Parathyroid adenoma (tissue), 2 donors: Measurements from ENCODE around the gene PRELID3B.
A peak's percentile ranks its signal among the peaks of the same experiment; 100 is the strongest.

ENCODE experiments used
- H2AFZ ChIP-seq: fragments of 300-600 bp; sonication (generic); one replicate; pipeline ENCODE4 v1.7.0; 2017; ENCODE audit warnings: antibody characterized with exemption, mild to moderate bottlenecking
- H3K27ac ChIP-seq: fragments of 300-600 bp; sonication (generic); one replicate; pipeline ENCODE4 v1.7.0; 2017
- H3K27me3 ChIP-seq: fragments of 300-600 bp; sonication (generic); one replicate; pipeline ENCODE4 v1.7.0; 2017; ENCODE audit warnings: low read length; ENCODE audit not compliant: control insufficient read depth, insufficient read depth
- H3K36me3 ChIP-seq: fragments of 300-600 bp; sonication (generic); one replicate; pipeline ENCODE4 v1.7.0; 2017; ENCODE audit warnings: low read length; ENCODE audit not compliant: control insufficient read depth, insufficient read depth
- H3K4me1 ChIP-seq: fragments of 300-600 bp; sonication (generic); one replicate; pipeline ENCODE4 v1.7.0; 2017; ENCODE audit warnings: control low read depth
- H3K4me2 ChIP-seq: fragments of 300-600 bp; sonication (generic); one replicate; pipeline ENCODE4 v1.7.0; 2017; ENCODE audit warnings: low read length
- H3K4me3 ChIP-seq: fragments of 300-600 bp; sonication (generic); one replicate; pipeline ENCODE4 v1.7.0; 2017; ENCODE audit warnings: low read depth, low read length
- H3K79me2 ChIP-seq: fragments of 300-600 bp; sonication (generic); one replicate; pipeline ENCODE4 v1.7.0; 2017; ENCODE audit warnings: control low read depth
- H3K9ac ChIP-seq: fragments of 300-600 bp; sonication (generic); one replicate; pipeline ENCODE4 v1.7.0; 2017; ENCODE audit warnings: mild to moderate bottlenecking
- H3K9me3 ChIP-seq: fragments of 300-600 bp; sonication (generic); one replicate; pipeline ENCODE4 v1.7.0; 2017; ENCODE audit warnings: low read length; ENCODE audit not compliant: control insufficient read depth
- TF ChIP-seq, protein P1 (sequence below): fragments of 300-600 bp; sonication (generic); IDR thresholded peaks from one replicate; pipeline ENCODE4 v1.7.0; 2017; ENCODE audit warnings: antibody characterized with exemption, mild to moderate bottlenecking
- donor health status: primary hyperparathyroidism.

The PRELID3B gene

DNA sequence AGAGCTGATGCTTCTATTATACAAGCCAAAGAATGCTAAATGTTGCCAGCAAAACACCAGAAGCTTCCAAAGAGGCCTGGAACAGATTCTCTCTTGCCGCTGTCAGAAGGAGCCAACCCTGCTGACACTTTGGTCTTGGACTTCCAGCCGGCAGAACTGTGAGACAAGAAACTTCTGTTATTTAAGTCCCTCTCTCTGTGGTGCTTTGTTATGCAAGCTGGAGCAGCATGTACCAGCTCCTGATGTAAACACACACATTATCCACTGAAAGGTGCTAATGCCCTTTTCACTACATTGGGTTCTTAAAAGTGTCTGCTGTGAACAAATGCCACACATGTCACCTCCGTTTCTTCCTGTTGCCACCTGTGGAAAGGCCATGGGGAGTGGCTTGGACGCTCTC lies 25.9 kb upstream of the PRELID3B start:
- Histone ChIP-seq H3K27me3 (no peaks in the 10 kb centered on the region), H3K4me2 (no peak overlapping the region), H2AFZ (no peak overlapping the region), H3K79me2 (no peaks in the 10 kb centered on the region), H3K36me3 (no peaks in the 10 kb centered on the region), H3K27ac (no peak overlapping the region), H3K4me1 (no peaks in the 10 kb centered on the region), H3K9ac (no peak overlapping the region), H3K9me3 (no peaks in the 10 kb centered on the region), H3K4me3 (no peak overlapping the region)
- TF ChIP-seq, protein P1, sequence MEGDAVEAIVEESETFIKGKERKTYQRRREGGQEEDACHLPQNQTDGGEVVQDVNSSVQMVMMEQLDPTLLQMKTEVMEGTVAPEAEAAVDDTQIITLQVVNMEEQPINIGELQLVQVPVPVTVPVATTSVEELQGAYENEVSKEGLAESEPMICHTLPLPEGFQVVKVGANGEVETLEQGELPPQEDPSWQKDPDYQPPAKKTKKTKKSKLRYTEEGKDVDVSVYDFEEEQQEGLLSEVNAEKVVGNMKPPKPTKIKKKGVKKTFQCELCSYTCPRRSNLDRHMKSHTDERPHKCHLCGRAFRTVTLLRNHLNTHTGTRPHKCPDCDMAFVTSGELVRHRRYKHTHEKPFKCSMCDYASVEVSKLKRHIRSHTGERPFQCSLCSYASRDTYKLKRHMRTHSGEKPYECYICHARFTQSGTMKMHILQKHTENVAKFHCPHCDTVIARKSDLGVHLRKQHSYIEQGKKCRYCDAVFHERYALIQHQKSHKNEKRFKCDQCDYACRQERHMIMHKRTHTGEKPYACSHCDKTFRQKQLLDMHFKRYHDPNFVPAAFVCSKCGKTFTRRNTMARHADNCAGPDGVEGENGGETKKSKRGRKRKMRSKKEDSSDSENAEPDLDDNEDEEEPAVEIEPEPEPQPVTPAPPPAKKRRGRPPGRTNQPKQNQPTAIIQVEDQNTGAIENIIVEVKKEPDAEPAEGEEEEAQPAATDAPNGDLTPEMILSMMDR: no peak

DNA sequence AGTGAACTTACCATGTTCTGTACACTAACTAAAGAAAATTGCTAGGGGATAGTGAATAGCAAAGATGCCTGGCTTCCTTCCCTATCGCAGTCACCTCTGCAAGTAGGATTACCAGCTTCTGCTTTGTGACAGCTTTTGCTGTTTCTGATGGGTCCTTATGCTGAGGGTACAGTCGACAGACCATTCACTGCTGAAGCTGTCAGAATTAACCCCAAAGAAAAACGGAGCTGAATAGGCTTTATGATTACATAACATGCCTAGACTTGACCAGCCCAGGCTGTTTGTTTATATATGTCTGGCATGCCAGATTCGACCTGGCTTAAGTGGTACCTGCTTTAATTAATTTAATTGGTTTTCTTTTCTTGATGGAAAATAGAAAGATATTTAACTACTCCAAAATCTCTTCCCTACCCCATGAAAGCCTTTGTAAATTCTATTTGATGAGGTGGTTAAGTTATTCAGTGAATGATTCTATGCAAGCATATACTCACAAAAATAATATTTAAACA lies 21.7 kb upstream of the PRELID3B start:
- H3K79me2 ChIP-seq: no peaks in the 10 kb centered on the region
- no peak overlapping the region for H3K9ac ChIP-seq
- TF ChIP-seq, protein P1: no peak
- no peak overlapping the region for H3K27ac ChIP-seq
- no peak overlapping the region for H3K4me3 ChIP-seq
- no peaks in the 10 kb centered on the region for H3K9me3 ChIP-seq
- no peak overlapping the region for H2AFZ ChIP-seq
- H3K27me3 ChIP-seq: no peaks in the 10 kb centered on the region
- H3K36me3 ChIP-seq: no peaks in the 10 kb centered on the region
- H3K4me1 ChIP-seq: no peaks in the 10 kb centered on the region
- H3K4me2 ChIP-seq: no peak overlapping the region

DNA sequence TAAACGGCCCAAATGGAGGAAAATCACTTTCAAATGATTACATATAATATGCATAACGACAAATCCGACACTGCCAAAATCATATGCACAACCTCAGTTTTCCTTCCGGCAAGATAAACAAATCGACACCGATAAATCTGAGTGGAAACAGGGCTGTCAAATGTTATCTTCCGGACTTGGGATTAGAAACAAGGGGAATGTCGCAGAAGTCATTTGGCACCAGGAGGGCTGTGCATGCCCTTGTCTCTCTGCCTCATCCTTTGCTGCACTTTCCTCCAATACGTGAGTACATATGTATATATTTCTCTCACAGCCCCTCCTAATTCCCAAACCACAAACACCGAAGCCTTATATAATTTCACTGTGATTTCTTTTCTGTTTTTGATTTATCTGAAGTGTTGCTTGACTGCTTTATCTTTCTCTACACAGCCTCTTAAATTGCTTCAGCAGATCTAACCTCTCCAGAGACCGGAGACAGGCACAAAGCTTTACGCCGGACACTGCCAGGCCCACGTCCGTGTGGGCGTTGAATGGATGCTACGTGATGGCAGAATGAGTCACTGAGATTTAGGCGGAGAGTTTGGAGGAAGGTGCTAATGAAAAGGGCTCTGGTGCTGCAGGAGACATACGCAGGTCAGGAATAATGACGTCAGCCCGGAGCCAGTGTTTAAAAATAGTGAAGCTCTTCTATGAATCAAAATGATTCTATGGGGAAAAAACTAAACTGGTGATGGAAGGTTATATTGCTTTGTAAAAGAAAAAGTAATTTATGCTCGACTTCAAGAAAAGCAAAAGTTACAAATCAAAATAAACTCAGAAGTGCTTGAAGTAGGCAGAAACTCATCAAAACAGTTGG lies 21.0 kb upstream of the PRELID3B start:
- Histone ChIP-seq H3K27ac (no peak overlapping the region), H3K79me2 (no peaks in the 10 kb centered on the region), H3K4me2 (no peak overlapping the region), H2AFZ (no peak overlapping the region), H3K9me3 (no peaks in the 10 kb centered on the region), H3K9ac (no peak overlapping the region), H3K4me3 (no peak overlapping the region), H3K4me1 (no peaks in the 10 kb centered on the region), H3K36me3 (no peaks in the 10 kb centered on the region), H3K27me3 (no peaks in the 10 kb centered on the region)
- TF ChIP-seq, protein P1: no peak

DNA sequence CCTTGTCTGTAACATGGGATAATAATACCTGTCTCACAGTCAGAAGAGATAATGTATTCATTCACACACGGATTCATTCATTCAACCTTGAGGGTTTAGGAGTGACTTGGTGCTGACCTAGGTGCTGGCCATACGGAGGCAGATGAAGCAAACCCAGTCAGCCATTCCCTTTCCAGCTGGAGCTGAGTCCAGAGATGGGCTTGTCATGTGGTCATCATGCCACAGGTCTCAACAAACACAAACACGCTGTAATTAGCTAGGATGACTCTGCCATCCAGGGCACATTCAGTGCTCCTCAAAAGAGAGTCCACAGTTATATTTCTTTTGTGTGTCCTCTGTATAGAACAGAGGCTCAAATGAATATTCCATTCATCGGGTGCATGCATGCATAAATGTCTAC lies 19.5 kb upstream of the PRELID3B start:
- TF ChIP-seq, protein P1: no peak
- H3K9ac ChIP-seq: no peak overlapping the region
- H3K9me3 ChIP-seq: no peaks in the 10 kb centered on the region
- H3K27me3 ChIP-seq: no peaks in the 10 kb centered on the region
- no peak overlapping the region for H2AFZ ChIP-seq
- no peak overlapping the region for H3K4me2 ChIP-seq
- H3K4me3 ChIP-seq: no peak overlapping the region
- H3K4me1 ChIP-seq: no peaks in the 10 kb centered on the region
- H3K79me2 ChIP-seq: no peaks in the 10 kb centered on the region
- H3K36me3 ChIP-seq: no peaks in the 10 kb centered on the region
- H3K27ac ChIP-seq: no peak overlapping the region

DNA sequence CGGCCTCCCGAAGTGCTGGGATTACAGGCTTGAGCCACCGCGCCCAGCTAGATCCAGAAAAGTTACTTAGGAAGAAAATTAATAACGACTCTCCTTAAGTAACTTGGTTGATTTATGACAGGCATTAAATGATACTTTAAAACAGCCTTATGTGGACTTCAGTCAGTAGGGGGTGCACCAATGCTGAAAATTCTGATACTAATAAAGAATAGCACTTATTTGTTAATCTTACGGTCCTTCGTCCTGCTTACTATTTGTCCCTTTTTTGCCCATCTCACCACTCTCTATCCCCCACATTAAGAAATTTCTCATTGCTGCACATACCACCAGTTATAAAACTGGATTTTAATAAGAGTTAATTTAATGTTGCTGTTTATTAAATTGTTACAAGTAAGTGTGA lies 12.7 kb upstream of the PRELID3B start:
- Histone ChIP-seq H3K27ac (no peak overlapping the region), H3K79me2 (no peaks in the 10 kb centered on the region), H3K36me3 (no peaks in the 10 kb centered on the region), H3K9me3 (no peaks in the 10 kb centered on the region), H3K9ac (no peak overlapping the region), H3K4me1 (no peaks in the 10 kb centered on the region), H3K4me3 (no peak overlapping the region), H3K4me2 (no peak overlapping the region), H2AFZ (no peak overlapping the region), H3K27me3 (no peaks in the 10 kb centered on the region)
- TF ChIP-seq, protein P1: peak; percentile 6
